HG03159 (cell line): ENCODE results near the gene CTDP1.

Experiments used
- ATAC-seq: cut with Tn5 transposase; IDR thresholded peaks from one replicate; pipeline ENCODE4 v1.9.1; 2021; ENCODE audit warnings: mild to moderate bottlenecking, moderate library complexity; ENCODE audit not compliant: unreplicated experiment

Gene CTDP1

GRCh38 chr18:79679552-79680099 lies at the start of gene CTDP1:
Gene CTDP1 (plus strand): TSS chr18:79679803. CDS start chr18:79679948, 145 bp downstream.
- peak; percentile 66 for ATAC-seq

- no peak for ATAC-seq
Measured at GRCh38 chr18:79630281-79631095, 49.1 kb upstream of the CTDP1 start.

DNA sequence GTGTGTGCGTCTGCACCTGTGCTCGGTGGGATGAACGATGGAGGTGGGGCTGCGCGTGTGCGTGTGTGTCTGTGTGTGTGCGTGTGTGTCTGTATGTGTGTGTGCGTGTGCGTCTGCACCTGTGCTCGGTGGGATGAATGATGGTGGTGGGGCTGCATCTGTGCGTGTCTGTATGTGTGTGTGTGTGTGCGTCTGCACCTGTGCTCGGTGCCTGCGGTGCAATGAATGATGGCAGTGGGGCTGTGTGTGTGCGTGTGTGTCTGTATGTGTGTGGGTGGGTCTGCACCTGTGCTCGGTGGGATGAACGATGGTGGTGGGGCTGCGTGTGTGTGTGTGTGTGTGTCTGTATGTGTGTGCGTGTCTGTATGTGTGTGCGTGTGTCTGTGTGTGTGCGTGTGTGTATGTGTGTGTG lies 48.5 kb upstream of the CTDP1 start:
- no peak for ATAC-seq

DNA sequence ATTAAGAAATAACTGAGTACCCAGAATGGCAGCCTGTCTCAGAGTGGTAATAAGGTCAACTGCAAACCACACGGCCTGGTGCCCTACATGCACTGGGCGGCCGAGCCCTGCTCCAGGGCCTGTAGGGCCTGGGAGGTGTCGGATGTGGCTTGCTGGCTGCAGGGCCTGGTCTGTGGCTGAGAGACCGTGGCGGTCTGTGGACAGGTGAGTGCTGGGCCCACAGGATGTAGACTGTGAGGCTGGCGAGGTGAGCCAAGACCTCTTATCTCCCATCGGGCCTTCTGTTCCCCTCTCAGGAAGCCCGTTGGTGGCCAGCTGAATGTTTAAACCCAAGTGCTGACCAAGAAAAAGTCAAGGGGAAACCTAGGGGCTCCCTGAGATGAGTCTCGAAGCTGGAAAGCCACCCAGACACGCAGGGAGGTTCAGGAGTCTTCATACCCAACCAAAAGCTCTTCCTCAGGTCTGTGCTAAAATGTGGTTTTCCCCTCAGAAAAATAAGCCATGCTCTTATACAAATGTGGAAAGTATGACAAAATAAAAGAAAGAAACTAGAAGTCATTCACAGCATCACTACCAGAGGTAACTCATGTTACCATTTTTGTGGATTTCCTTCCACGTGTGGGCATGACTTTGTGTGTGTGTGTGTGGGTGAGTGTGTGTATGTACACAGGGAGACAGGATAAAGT lies 47.7 kb upstream of the CTDP1 start:
- no peak for ATAC-seq

GRCh38 chr18:79632765-79633164 lies 46.8 kb upstream of the CTDP1 start:
- no peak for ATAC-seq

- no peak for ATAC-seq
Measured at GRCh38 chr18:79634186-79634585, 45.4 kb upstream of the CTDP1 start.

GRCh38 chr18:79634593-79635426 lies 44.8 kb upstream of the CTDP1 start:
- no peak for ATAC-seq

- ATAC-seq, result no peak
Measured at GRCh38 chr18:79635427-79635726, 44.2 kb upstream of the CTDP1 start.

- ATAC-seq, result no peak
Measured at GRCh38 chr18:79637181-79637920, 42.3 kb upstream of the CTDP1 start.

DNA sequence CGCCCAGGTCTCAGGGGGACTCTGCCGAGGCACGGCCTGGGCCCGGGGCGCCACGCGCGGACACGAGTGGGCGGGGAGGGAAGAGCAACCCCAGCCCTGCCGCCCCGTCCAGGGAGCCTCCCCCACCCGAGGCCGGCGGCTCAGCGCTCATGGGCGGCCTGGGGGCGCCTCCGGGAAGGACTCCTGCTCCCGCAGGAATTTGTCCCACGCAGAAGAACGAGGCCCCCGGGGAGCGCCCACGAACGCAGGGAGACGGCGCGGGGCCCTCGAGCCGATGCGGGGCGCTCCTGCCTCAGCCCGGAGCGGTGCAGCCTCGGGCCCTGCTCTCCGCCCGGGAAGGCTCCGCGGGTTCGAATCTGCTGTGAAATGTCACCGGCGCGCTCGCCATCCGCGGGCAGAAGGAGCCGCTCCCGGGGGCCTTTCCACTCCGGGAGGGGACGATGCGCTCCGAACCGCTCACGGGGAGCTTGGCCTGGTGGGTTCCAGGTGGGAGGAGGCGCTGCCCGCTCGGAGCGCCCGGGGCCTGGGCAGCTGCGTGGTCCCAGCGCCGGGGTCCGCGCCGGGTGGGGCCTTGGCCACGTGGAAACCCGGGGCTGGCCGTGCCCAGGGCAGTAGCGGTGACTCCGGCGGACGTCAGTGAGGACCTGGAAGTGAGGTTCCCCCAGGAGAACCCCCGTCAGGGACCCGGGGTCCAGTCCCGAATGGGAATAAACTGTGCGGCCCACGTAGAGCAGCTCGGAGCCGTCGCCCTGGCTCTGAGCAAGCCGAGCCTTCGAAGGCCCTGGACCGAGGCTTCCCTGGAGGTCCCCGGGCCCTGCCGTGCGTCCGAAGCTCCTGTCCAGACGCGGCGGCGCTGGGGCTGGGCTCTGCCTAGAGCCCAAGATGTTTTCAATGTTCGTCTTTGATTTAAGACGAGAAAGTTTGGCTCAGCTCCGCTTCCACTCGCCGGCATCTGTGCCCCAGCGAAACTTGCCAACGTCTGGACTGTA lies 41.4 kb upstream of the CTDP1 start:
- no peak for ATAC-seq

- ATAC-seq, result no peak
Measured at GRCh38 chr18:79639072-79639829, 40.4 kb upstream of the CTDP1 start.

GRCh38 chr18:79640064-79640672 lies 39.4 kb upstream of the CTDP1 start:
- no peak for ATAC-seq

GRCh38 chr18:79640875-79641274 lies 38.7 kb upstream of the CTDP1 start:
- no peak for ATAC-seq

DNA sequence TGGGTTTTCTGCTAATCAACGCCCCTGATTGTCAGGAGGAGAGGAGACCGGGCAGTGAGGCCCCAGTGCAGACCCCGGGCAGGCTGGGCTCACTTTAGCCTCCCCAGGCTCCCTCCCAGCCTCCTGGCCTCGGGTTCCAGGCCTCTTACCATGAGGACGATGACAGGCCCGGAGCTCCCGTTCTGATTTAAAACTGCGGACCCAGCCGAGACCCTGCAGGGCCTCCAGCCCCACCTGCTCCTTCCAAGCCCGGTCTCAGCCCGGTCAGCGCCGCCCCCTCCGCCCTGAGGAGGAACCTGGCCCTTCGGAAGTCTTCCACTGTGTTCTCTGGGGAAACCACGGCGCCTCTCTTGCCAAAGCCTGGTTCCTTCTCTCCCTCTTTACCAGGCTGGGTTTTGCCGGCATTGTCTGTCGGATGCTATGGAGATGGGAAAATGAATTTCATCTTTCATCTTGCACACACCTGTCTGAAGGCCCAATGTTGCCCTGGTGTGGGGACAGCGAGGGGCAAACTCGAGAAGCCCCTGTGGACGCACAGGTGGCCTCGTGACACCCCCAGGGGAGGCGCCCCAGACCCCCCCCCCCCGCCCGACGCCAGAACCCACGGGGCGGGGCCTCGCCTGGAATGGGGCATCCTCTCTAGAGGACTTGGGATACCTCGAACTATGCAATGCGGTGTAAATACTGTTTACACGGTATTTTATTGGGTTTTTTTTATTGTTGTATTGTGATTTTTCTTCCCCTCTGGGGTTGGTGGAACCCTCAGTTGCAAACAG lies 37.7 kb upstream of the CTDP1 start:
- no peak for ATAC-seq

DNA sequence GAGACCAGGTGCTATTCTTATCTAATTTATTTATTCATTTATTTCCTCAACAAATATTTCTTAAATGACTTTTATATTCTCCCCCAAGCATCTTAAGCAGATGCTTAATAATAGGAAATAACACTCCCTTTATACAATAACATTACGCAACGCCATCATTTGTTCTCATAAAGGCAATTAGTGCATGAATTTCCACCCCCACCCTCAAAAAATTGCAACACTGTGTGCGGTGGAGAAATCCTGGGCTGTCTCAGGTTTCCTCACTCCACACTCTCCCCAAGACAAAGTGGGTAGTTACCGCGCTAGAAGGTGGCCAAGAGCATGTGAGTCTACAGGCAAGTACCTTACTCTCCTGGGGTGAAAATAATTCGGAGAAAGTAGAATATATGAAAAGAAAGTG lies 37.0 kb upstream of the CTDP1 start:
- ATAC-seq, result no peak

DNA sequence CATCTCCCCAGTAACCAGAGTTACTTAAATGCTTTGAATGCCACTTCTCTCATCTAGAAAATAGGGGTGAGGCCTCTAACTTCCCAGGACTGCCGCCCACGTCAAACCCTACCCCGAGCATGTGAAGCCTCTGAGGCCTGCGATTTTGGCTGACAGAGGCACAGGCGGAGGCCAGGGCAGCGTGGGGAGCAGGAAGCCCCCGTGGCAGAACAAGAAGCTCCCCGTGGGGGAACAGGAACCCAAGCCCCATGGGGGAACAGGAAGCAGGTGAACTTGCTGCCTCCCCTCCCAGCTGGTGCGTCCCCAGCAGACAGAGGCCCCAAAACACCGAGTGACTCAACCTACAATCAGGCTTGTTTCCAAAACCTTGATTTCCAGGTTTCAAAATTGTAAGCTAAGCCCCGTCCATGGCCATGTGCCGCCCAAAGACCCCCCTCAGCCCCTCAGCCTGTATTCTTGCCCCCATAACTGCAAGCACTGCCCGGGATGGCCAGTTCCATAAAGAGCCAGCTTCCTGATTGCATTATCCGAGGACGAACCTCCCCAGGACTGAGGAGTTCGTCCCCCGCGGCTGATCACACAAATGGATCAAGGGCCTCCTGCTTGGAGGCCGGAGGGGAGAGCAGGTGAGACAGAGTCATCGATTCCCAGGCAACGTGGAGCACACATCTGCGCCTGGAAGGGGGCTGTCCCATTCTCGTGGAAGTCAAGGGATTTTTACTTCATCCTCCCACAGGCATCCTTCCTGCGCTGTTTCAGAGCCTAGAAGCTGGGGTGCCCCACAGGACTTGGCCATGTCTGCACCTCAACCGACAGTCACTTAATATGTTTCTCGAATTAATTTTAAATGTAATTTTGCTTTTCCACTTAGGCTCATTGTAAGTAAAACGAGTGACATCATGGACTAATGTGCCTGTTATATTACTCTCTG lies 36.3 kb upstream of the CTDP1 start:
- no peak for ATAC-seq
